AG09319 (cell line): ENCODE data around the gene ENDOD1.
"Not testable (repeated sequence)": the region's sequence is repeated elsewhere in the genome, so short reads cannot be mapped to it uniquely, and the experiment has no call there.

Experiments
- DNase-seq: peaks from one replicate; pipeline ENCODE4 v3.0.0-alpha.2; 2010; ENCODE audit warnings: low read depth; ENCODE audit errors: extremely low read depth
- CTCF ChIP-seq: IDR thresholded peaks from 2 replicates; pipeline ENCODE4 v1.5.1; 2011; ENCODE audit warnings: low read depth, mild to moderate bottlenecking, inconsistent platforms, low read length, moderate library complexity

ENDOD1 gene

GRCh38 chr11:95135155-95135554, 45.5 kb downstream of the ENDOD1 start:
- no peak for DNase-seq
- no peak for TF ChIP-seq CTCF

GRCh38 chr11:95135880-95136279, 46.2 kb downstream of the ENDOD1 start:
- no peak for DNase-seq
- no peak for TF ChIP-seq CTCF

GRCh38 chr11:95136747-95137146, 47.1 kb downstream of the ENDOD1 start:
- not testable (repeated sequence) for DNase-seq

- TF ChIP-seq CTCF, result no peak
- no peak for DNase-seq
Measured at GRCh38 chr11:95137299-95137698, 47.7 kb downstream of the ENDOD1 start.

GRCh38 chr11:95138448-95138847, 48.8 kb downstream of the ENDOD1 start:
- no peak for TF ChIP-seq CTCF
- DNase-seq, result no peak

GRCh38 chr11:95140397-95141033, 50.9 kb downstream of the ENDOD1 start:
- no peak for DNase-seq

GRCh38 chr11:95142431-95142830, 52.8 kb downstream of the ENDOD1 start:
- DNase-seq, result no peak
- no peak for TF ChIP-seq CTCF

More at GRCh38 chr11:95140397-95141033, 50.9 kb downstream of the ENDOD1 start:
- no peak for TF ChIP-seq CTCF

GRCh38 chr11:95143106-95143681, 53.5 kb downstream of the ENDOD1 start:
- DNase-seq, result no peak
- TF ChIP-seq CTCF, result no peak
